GM10266 (cell line): Measurements from ENCODE around the gene CACNG1.

Experiments used
- DNase-seq: peaks from one replicate; pipeline ENCODE4 v3.0.0; 2012; ENCODE audit errors: extremely low spot score
- CTCF ChIP-seq: IDR thresholded peaks from 2 replicates; pipeline ENCODE4 v1.5.1; 2012; ENCODE audit warnings: mild to moderate bottlenecking, low read depth; ENCODE audit not compliant: control insufficient read depth, insufficient read depth; ENCODE audit errors: missing control alignments

The CACNG1 gene

GRCh38 chr17:67051155-67051538, 6.8 kb downstream of the CACNG1 start:
- DNase-seq = no peak
- TF ChIP-seq CTCF = no peak

- DNase-seq = peak; percentile 50
- no peak for TF ChIP-seq CTCF
Measured at GRCh38 chr17:67051837-67052236, 7.5 kb downstream of the CACNG1 start.

GRCh38 chr17:67052720-67053437, 8.5 kb downstream of the CACNG1 start:
- TF ChIP-seq CTCF = no peak
- DNase-seq = no peak

- TF ChIP-seq CTCF = no peak
- no peak for DNase-seq
Measured at GRCh38 chr17:67053438-67054000, 9.2 kb downstream of the CACNG1 start.

- no peak for DNase-seq
- no peak for TF ChIP-seq CTCF
Measured at GRCh38 chr17:67054011-67054591, 9.7 kb downstream of the CACNG1 start.

GRCh38 chr17:67054608-67055007, 10.3 kb downstream of the CACNG1 start:
- no peak for TF ChIP-seq CTCF
- no peak for DNase-seq

GRCh38 chr17:67055041-67055443, 10.7 kb downstream of the CACNG1 start:
- no peak for DNase-seq
- TF ChIP-seq CTCF = no peak
